HepG2 (cell line): ENCODE measurements around the gene MTSS2. TPM values are rescaled to one million over a fixed set of nuclear protein-coding genes. Genes with fewer than 3 reads are reported as not detected.

Source experiments
- CHD2 ChIP-seq: IDR thresholded peaks from 2 replicates; pipeline ENCODE4 v1.6.1; 2011; ENCODE audit warnings: low read depth, low read length, improper control_type of control experiment
- MEIS2 ChIP-seq: sonication (generic); formaldehyde crosslinking; IDR thresholded peaks from 2 replicates; pipeline ENCODE4 v1.9.0; 2021; ENCODE audit warnings: mild to moderate bottlenecking, missing genetic modification reagents
- PHF5A ChIP-seq: IDR thresholded peaks from one replicate; pipeline ENCODE4 v1.6.1; 2018; ENCODE audit warnings: low read depth, missing genetic modification reagents; ENCODE audit not compliant: unreplicated experiment
- RXRA ChIP-seq: sonication (generic); formaldehyde crosslinking; IDR thresholded peaks from 2 replicates; pipeline ENCODE4 v1.5.1; 2020; ENCODE audit warnings: missing genetic modification reagents
- SOX5 ChIP-seq: IDR thresholded peaks from 2 replicates; pipeline ENCODE4 v1.6.1; 2016; ENCODE audit warnings: borderline replicate concordance
- ZFYVE20 ChIP-seq: sonication (generic); formaldehyde crosslinking; IDR thresholded peaks from 2 replicates; pipeline ENCODE4 v1.8.0; 2023; ENCODE audit warnings: low read depth, mild to moderate bottlenecking, moderate library complexity, missing genetic modification reagents, borderline replicate concordance
- ZNF350 ChIP-seq: sonication (generic); formaldehyde crosslinking; IDR thresholded peaks from 2 replicates; pipeline ENCODE4 v1.4.0; 2020; ENCODE audit warnings: mild to moderate bottlenecking, low read depth, missing genetic modification reagents, borderline replicate concordance
- ZNF713 ChIP-seq: sonication (generic); formaldehyde crosslinking; IDR thresholded peaks from 2 replicates; pipeline ENCODE4 v1.4.0; 2020; ENCODE audit warnings: mild to moderate bottlenecking, missing genetic modification reagents
- ZSCAN22 ChIP-seq: sonication (generic); formaldehyde crosslinking; IDR thresholded peaks from 2 replicates; pipeline ENCODE4 v1.4.0; 2020; ENCODE audit warnings: mild to moderate bottlenecking, missing genetic modification reagents
- polyA plus RNA-seq, 8 experiments: library from polyadenylated mRNA; depleted of rRNA in 3 of 8; stranded (reverse) in 7 of 8; unstranded in 1 of 8; fragments of >200 nt; fragmentation: Illumina TruSeq in 4 of 8; extraction: Trizol in 4 of 8; gene quantifications; 2 replicates each; pipeline versions ENCODE4 v1.2.1 to v1.2.3, GENCODE V29; 2011 to 2016; ENCODE audit warnings: low read depth in 4 of 8, missing spikeins in 1 of 8, mixed read lengths in 1 of 8; ENCODE audit not compliant: insufficient read depth in 1 of 8
- total RNA-seq, 5 experiments: library from RNA; depleted of rRNA; stranded (reverse); fragments of >200 nt; fragmentation: Illumina TruSeq; extraction: Trizol; gene quantifications; 2 replicates each; pipeline ENCODE4 v1.2.3, GENCODE V29; 2016; ENCODE audit warnings: low read depth in 1 of 5
- TF ChIP-seq, protein P1 (sequence below): sonication (generic); formaldehyde crosslinking; IDR thresholded peaks from 2 replicates; pipeline ENCODE4 v1.5.1; 2020; ENCODE audit warnings: mild to moderate bottlenecking, missing genetic modification reagents, borderline replicate concordance
- TF ChIP-seq, protein P2 (sequence below): sonication (generic); formaldehyde crosslinking; IDR thresholded peaks from 2 replicates; pipeline ENCODE4 v1.4.0; 2020; ENCODE audit warnings: missing genetic modification reagents
- TF ChIP-seq, protein P3 (sequence below): sonication (generic); formaldehyde crosslinking; IDR thresholded peaks from 2 replicates; pipeline ENCODE4 v1.5.0; 2020; ENCODE audit warnings: missing genetic modification reagents
- TF ChIP-seq, protein P4 (sequence below): sonication (generic); formaldehyde crosslinking; IDR thresholded peaks from 2 replicates; pipeline ENCODE4 v1.4.0; 2020; ENCODE audit warnings: missing genetic modification reagents, borderline replicate concordance

Gene MTSS2
- total and polyA plus RNA-seq, 2 of the 13 experiments (the other 11 are each of a cell fraction or from before 2014, with no cell fraction given): 132 to 242 TPM

DNA sequence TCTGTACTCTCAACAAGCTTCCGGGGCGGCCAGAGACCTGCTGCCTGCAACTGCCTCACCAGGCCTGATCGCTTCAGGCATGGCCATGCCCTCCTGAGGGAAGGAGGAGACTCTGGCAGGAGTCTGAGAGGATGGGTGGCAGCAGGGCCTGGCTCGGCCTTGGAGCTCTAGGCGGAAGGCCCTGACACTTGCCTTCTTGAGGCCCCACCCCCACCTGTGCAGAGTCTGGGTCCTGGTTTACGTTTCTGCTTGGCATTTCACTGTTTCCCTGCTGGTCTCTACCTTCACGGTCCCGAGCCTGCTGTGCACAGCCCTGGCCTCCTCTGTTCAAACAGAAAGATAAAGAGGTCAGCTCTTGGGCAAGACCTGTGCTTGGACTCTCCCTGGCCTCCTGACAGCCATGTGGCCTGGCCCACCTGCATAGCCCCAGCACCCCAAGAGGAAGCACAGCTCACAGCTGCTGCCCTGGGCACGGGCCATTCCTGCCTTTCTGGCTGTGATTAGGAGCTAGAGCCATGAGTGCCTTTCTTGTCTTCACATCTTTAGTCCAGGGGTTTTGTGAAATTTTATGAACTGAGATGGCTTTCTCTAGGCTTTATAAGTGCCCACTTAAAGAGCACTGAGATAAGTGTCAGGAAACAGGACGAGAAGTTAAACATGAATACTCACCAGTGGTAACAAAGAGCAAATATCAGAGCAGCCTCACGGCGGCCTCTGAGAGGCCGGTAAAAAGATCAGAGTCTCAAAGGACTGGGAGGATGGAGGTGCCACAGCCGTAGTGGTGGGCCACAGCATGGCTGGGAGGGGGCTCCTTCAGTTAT lies 25.6 kb upstream of the MTSS2 start (continued):
- TF ChIP-seq, protein P1, sequence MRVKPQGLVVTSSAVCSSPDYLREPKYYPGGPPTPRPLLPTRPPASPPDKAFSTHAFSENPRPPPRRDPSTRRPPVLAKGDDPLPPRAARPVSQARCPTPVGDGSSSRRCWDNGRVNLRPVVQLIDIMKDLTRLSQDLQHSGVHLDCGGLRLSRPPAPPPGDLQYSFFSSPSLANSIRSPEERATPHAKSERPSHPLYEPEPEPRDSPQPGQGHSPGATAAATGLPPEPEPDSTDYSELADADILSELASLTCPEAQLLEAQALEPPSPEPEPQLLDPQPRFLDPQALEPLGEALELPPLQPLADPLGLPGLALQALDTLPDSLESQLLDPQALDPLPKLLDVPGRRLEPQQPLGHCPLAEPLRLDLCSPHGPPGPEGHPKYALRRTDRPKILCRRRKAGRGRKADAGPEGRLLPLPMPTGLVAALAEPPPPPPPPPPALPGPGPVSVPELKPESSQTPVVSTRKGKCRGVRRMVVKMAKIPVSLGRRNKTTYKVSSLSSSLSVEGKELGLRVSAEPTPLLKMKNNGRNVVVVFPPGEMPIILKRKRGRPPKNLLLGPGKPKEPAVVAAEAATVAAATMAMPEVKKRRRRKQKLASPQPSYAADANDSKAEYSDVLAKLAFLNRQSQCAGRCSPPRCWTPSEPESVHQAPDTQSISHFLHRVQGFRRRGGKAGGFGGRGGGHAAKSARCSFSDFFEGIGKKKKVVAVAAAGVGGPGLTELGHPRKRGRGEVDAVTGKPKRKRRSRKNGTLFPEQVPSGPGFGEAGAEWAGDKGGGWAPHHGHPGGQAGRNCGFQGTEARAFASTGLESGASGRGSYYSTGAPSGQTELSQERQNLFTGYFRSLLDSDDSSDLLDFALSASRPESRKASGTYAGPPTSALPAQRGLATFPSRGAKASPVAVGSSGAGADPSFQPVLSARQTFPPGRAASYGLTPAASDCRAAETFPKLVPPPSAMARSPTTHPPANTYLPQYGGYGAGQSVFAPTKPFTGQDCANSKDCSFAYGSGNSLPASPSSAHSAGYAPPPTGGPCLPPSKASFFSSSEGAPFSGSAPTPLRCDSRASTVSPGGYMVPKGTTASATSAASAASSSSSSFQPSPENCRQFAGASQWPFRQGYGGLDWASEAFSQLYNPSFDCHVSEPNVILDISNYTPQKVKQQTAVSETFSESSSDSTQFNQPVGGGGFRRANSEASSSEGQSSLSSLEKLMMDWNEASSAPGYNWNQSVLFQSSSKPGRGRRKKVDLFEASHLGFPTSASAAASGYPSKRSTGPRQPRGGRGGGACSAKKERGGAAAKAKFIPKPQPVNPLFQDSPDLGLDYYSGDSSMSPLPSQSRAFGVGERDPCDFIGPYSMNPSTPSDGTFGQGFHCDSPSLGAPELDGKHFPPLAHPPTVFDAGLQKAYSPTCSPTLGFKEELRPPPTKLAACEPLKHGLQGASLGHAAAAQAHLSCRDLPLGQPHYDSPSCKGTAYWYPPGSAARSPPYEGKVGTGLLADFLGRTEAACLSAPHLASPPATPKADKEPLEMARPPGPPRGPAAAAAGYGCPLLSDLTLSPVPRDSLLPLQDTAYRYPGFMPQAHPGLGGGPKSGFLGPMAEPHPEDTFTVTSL: peak; percentile 53
- peak; percentile 92 for TF ChIP-seq RXRA (CRISPR knock-in tag)
- TF ChIP-seq MEIS2 (CRISPR knock-in tag): peak; percentile 65; the same call in 1 of the 2 replicates
- TF ChIP-seq, protein P2, sequence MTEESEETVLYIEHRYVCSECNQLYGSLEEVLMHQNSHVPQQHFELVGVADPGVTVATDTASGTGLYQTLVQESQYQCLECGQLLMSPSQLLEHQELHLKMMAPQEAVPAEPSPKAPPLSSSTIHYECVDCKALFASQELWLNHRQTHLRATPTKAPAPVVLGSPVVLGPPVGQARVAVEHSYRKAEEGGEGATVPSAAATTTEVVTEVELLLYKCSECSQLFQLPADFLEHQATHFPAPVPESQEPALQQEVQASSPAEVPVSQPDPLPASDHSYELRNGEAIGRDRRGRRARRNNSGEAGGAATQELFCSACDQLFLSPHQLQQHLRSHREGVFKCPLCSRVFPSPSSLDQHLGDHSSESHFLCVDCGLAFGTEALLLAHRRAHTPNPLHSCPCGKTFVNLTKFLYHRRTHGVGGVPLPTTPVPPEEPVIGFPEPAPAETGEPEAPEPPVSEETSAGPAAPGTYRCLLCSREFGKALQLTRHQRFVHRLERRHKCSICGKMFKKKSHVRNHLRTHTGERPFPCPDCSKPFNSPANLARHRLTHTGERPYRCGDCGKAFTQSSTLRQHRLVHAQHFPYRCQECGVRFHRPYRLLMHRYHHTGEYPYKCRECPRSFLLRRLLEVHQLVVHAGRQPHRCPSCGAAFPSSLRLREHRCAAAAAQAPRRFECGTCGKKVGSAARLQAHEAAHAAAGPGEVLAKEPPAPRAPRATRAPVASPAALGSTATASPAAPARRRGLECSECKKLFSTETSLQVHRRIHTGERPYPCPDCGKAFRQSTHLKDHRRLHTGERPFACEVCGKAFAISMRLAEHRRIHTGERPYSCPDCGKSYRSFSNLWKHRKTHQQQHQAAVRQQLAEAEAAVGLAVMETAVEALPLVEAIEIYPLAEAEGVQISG (CRISPR knock-in tag): peak; percentile 88
- no peak for TF ChIP-seq CHD2
- peak; percentile 69; the same call in 1 of the 2 replicates for TF ChIP-seq SOX5
- 0 out of 2 replicates have a peak, but pooled peaks have one; percentile 34 for TF ChIP-seq ZNF713 (CRISPR knock-in tag)
- peak; percentile 86; the same call in 1 of the 2 replicates for TF ChIP-seq ZNF350
- TF ChIP-seq PHF5A (CRISPR knock-in tag): no peak
- no peak for TF ChIP-seq ZSCAN22 (CRISPR knock-in tag)
- no peak for TF ChIP-seq ZFYVE20
- TF ChIP-seq, protein P3, sequence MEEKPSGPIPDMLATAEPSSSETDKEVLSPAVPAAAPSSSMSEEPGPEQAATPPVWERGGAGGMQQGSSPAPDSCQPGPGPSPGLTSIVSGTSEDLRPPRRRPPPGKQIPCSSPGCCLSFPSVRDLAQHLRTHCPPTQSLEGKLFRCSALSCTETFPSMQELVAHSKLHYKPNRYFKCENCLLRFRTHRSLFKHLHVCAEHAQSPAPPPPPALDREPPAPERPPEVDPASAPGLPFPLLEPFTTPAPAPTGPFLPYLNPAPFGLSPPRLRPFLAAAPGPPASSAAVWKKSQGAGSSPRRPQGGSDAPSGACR (CRISPR knock-in tag): no peak
- TF ChIP-seq, protein P4, sequence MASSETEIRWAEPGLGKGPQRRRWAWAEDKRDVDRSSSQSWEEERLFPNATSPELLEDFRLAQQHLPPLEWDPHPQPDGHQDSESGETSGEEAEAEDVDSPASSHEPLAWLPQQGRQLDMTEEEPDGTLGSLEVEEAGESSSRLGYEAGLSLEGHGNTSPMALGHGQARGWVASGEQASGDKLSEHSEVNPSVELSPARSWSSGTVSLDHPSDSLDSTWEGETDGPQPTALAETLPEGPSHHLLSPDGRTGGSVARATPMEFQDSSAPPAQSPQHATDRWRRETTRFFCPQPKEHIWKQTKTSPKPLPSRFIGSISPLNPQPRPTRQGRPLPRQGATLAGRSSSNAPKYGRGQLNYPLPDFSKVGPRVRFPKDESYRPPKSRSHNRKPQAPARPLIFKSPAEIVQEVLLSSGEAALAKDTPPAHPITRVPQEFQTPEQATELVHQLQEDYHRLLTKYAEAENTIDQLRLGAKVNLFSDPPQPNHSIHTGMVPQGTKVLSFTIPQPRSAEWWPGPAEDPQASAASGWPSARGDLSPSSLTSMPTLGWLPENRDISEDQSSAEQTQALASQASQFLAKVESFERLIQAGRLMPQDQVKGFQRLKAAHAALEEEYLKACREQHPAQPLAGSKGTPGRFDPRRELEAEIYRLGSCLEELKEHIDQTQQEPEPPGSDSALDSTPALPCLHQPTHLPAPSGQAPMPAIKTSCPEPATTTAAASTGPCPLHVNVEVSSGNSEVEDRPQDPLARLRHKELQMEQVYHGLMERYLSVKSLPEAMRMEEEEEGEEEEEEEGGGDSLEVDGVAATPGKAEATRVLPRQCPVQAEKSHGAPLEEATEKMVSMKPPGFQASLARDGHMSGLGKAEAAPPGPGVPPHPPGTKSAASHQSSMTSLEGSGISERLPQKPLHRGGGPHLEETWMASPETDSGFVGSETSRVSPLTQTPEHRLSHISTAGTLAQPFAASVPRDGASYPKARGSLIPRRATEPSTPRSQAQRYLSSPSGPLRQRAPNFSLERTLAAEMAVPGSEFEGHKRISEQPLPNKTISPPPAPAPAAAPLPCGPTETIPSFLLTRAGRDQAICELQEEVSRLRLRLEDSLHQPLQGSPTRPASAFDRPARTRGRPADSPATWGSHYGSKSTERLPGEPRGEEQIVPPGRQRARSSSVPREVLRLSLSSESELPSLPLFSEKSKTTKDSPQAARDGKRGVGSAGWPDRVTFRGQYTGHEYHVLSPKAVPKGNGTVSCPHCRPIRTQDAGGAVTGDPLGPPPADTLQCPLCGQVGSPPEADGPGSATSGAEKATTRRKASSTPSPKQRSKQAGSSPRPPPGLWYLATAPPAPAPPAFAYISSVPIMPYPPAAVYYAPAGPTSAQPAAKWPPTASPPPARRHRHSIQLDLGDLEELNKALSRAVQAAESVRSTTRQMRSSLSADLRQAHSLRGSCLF (CRISPR knock-in tag): no peak; the same call in 1 of the 2 replicates
